Sigmoid colon (tissue), 4 donors: ENCODE results near the gene ATP13A2.

Experiments
- CTCF ChIP-seq, 4 experiments: fragments of 450-650 bp in 3 of 4; fragments of 200-600 bp in 1 of 4; IDR thresholded peaks; one replicate each; pipeline ENCODE4 v1.5.1; 2016 to 2019; ENCODE audit warnings: antibody characterized with exemption in 4 of 4, mild to moderate bottlenecking in 3 of 4, moderate library complexity in 2 of 4
- EP300 ChIP-seq, 4 donors: sonication (generic); formaldehyde crosslinking; IDR thresholded peaks; one replicate each; pipeline ENCODE4 v1.6.1; 2017; ENCODE audit warnings: antibody characterized with exemption in 4 of 4
- POLR2A ChIP-seq, 2 donors: fragments of 450-650 bp; IDR thresholded peaks; one replicate each; pipeline ENCODE4 v1.6.1; 2016; ENCODE audit warnings: antibody characterized with exemption in 2 of 2, mild to moderate bottlenecking in 2 of 2, moderate library complexity in 2 of 2

DNA sequence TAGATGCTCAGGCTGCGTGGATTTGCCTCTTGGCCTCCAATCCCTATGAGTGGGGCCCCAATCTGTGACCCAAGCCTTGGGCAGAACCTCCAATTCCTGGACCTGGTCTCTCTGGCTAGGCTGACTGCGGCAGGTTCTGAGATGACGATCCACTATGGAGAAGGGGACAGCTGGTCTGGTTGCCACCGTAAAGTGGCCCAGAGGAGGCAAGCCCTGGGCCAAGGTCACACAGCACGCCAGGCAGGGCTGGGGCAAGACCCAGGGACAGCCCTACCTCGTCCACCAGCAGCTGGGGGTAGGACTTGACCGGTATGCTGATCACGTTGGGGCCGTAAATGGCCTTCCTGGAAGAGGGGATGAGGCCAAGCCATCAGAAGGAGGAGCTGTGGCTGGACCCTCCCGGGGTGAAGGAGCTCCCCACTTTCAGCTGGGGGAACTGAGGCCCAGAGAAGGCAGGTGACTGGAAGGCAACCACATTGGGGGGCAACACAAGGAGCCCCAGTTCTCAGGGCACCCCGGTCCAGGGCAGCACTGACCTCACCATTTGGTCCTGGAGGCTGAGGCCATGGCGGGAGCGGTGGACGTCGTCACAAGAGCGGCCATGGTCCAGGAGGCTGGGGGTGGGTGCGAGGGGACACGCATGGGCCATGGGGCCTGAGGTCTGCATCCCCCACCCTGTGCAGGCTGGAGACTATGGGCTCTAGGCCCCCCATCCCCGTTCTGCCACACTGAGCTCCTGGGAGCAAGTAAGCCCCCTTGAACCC lies 9.8 kb downstream of the ATP13A2 start:
- TF ChIP-seq CTCF (IDR thresholded peaks at IDR 0.05) (no peak), EP300 (IDR thresholded peaks at IDR 0.05) (no peak), POLR2A (IDR thresholded peaks at IDR 0.05) (no peak)
